ENCODE data around the gene TASOR2. TPM values are rescaled to one million over a fixed set of nuclear protein-coding genes. Genes with fewer than 3 reads are reported as not detected.

Gene TASOR2
- total RNA-seq, 1 donor from 2014 or later = 93.8 TPM

Other genes starting within 250 kb of the TASOR2 start
- gene CALML5, start 185.3 kb upstream of the TASOR2 start, total RNA-seq = not detected in 2 replicates
- not detected in 2 replicates for gene CALML3, start 159.9 kb upstream of the TASOR2 start, total RNA-seq
- 8.6 and 10.3 TPM in 2 replicates for gene ASB13, start 18.2 kb upstream of the TASOR2 start, total RNA-seq
- 198 and 222 TPM in 2 replicates for gene GDI2, start 128.6 kb downstream of the TASOR2 start, total RNA-seq
- gene ANKRD16, start 205.1 kb downstream of the TASOR2 start, total RNA-seq = 10.2 and 12.1 TPM in 2 replicates
- gene FBH1, start 205.4 kb downstream of the TASOR2 start, total RNA-seq = 69.3 and 75.2 TPM in 2 replicates

All from myocyte (in vitro differentiated cells).